ENCODE measurements around the gene GTF3C1.

The GTF3C1 gene

DNA sequence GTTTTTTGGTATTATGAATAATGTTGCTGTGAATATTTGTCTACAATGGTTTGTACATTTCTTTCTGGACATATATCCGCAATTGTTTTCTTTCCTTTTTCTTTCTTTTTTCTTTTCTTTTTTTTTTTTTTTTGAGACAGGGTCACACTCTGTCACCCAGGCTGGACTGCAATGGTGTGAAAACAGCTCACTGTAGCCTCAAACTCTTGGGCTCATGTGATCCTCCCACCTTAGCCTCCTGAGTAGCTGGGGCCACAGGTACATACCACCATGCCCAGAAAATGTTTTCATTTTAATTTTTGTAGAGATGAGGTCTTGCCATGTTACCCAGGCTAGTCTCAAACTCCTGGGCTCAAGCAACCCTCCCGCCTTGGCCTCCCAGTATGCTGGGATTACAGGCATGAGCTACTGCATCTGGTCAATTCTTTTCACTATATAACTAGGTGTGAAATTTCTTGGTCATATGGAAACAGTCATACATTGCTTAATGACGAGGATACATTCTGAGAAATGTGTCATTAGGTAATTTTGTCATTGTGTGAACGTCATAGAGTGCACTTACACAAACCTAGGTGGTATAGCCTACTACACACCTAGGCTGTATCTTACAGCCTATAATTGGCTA, 132.6 kb downstream of the GTF3C1 start:
- DNase-seq = peak in 1 of 2 experiments; percentile 40

GRCh38 chr16:27414788-27415431, 134.8 kb downstream of the GTF3C1 start:
- no peak for DNase-seq

DNA sequence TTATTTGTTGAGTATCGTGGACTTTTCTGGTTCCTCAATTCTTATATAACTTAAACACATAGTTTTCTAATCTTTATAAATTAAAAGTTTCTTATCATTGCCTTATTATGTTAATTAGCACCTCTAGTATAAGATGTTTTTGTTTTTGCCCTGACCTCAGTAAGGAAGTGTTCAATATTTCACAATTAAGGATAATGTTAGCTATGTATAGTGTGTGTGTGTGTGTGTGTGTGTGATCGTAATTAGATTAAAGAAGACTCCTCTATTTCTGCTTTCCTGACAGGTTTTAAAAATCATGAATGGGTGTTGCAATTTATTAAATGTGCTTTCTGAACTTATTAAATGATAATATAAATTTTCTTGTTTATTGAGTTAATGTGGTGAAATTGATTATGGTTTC, 135.8 kb downstream of the GTF3C1 start:
- DNase-seq = no peak

- no peak for DNase-seq
Measured at GRCh38 chr16:27410761-27411160, 139.0 kb downstream of the GTF3C1 start.

Data from activated CD4-positive, alpha-beta T cell treated with anti-CD3 and anti-CD28 coated beads, Interleukin-2, amount 50 U/mL, for 48 hours (primary cell).